Measurements from ENCODE around the gene ACSBG1. TPM values are rescaled to one million over a fixed set of nuclear protein-coding genes. Genes with fewer than 3 reads are reported as not detected.

Gene ACSBG1
- total and polyA plus RNA-seq, 2 experiments from 2014 or later, result 0.04 TPM; not detected in 1

DNA sequence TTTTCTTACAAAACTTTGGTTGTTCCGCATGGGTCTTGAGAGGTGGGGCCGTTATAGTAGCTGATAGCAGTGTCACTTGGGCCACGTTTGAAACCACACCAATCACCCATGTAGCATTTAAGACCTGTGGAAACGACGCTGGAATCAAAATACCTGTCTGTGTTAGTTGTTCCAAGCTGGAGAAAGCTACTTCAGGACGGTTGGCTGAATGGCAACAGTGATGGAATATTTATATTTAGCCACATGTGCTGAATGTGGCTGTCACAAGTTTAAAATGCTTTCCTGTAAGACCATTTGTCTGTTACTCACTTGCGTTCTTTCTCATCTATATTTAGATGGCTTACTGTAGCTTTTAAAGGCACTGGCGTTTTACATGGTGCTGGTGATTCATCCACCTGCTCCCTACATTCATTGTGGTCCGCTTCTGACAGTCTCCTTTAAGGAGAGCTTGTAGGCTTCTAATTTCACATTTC lies 31.4 kb upstream of the ACSBG1 start:
- H3K27ac ChIP-seq, result no peak overlapping the region
- H3K36me3 ChIP-seq (ENCODE audit: low read depth), result no peaks in the 10 kb centered on the region
- no peaks in the 10 kb centered on the region; the same call in 1 of the 2 replicates for H3K27me3 ChIP-seq (replicated peaks; ENCODE audit: insufficient read depth)
- in situ Hi-C loops (cut with MboI), result no loop called here
- no peaks in the 10 kb centered on the region for H3K9me3 ChIP-seq (ENCODE audit: low read depth)
- H4K20me1 ChIP-seq (ENCODE audit: insufficient read depth), result no peaks in the 10 kb centered on the region
- no peaks in the 10 kb centered on the region for H3K9me2 ChIP-seq (ENCODE audit: insufficient read depth)
- peak; percentile 24 for DNase-seq
- H3K9ac ChIP-seq, result no peak overlapping the region
- TF ChIP-seq EZH2phosphoT487 (IDR thresholded peaks at IDR 0.05; ENCODE audit: insufficient read depth, low read depth) (no peak), EZH2 (IDR thresholded peaks at IDR 0.05; ENCODE audit: insufficient read depth, poor library complexity, severe bottlenecking) (no peak)
- no peak overlapping the region for H3K4me3 ChIP-seq
- no peak overlapping the region for H3K4me2 ChIP-seq (ENCODE audit: unreplicated experiment)
- no peaks in the 10 kb centered on the region for H3K79me2 ChIP-seq (ENCODE audit: insufficient read depth)
- H3F3A ChIP-seq (ENCODE audit: insufficient read depth), result no peaks in the 10 kb centered on the region
- no peak overlapping the region for H2AFZ ChIP-seq
- H3K4me1 ChIP-seq (ENCODE audit: insufficient read depth), result no peaks in the 10 kb centered on the region
- WGBS, 2 experiments (ENCODE audit: low coverage in 1 of 2, low lambda C conversion rate in 2 of 2, missing lambda C conversion rate in 2 of 2), result 72 to 75% methylated on average over 9 of the region's 9 CpGs

DNA sequence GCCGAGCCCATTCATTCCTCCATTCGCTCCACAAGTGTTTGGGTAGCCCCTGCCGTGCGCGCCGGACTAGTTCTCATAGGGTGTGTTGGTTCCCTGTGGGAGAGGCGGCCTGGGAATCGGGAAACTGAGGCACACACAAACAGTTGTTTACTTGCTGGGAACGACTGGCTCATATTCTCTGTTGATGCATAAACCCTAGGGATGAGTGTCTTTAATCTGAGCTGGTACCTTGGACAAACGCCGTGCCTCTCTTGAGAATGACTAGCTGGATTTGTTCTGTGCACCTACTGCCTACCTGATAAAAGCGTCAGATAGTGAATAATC lies 30.7 kb upstream of the ACSBG1 start:
- TF ChIP-seq EZH2phosphoT487 (IDR thresholded peaks at IDR 0.05; ENCODE audit: insufficient read depth, low read depth) (no peak), EZH2 (IDR thresholded peaks at IDR 0.05; ENCODE audit: insufficient read depth, poor library complexity, severe bottlenecking) (peak; percentile 8)
- no peak overlapping the region for H3K27ac ChIP-seq
- peak overlapping the region; percentile 92 for H2AFZ ChIP-seq
- peak overlapping the region; percentile 65; the same call in 1 of the 2 replicates for H3K9ac ChIP-seq
- H3K27me3 ChIP-seq (replicated peaks; ENCODE audit: insufficient read depth), result no peaks in the 10 kb centered on the region; the same call in 1 of the 2 replicates
- no peaks in the 10 kb centered on the region for H4K20me1 ChIP-seq (ENCODE audit: insufficient read depth)
- no peak for DNase-seq
- no peaks in the 10 kb centered on the region for H3K79me2 ChIP-seq (ENCODE audit: insufficient read depth)
- 27 to 34% methylated on average over 11 to 12 of the region's 12 CpGs for WGBS, 2 experiments (ENCODE audit: low coverage in 1 of 2, low lambda C conversion rate in 2 of 2, missing lambda C conversion rate in 2 of 2)
- H3F3A ChIP-seq (ENCODE audit: insufficient read depth), result no peaks in the 10 kb centered on the region
- H3K4me3 ChIP-seq, result peak overlapping the region; percentile 69
- H3K9me2 ChIP-seq (ENCODE audit: insufficient read depth), result no peaks in the 10 kb centered on the region
- no peaks in the 10 kb centered on the region for H3K4me1 ChIP-seq (ENCODE audit: insufficient read depth)
- in situ Hi-C loops (cut with MboI), result no loop called here
- H3K36me3 ChIP-seq (ENCODE audit: low read depth), result no peaks in the 10 kb centered on the region
- H3K9me3 ChIP-seq (ENCODE audit: low read depth), result no peaks in the 10 kb centered on the region
- H3K4me2 ChIP-seq (ENCODE audit: unreplicated experiment), result peak overlapping the region; percentile 75

- no peak within 1 kb of the TSS for H3K27ac ChIP-seq
- peak within 1 kb of the TSS; percentile 75 for H3K4me2 ChIP-seq (ENCODE audit: unreplicated experiment)
- in situ Hi-C loops (cut with MboI), result no loop called here
These were observed 30.2 kb upstream of the ACSBG1 start, which contains the start of gene DNAJA4 for GRCh38 chr15:78264304-78265136. Gene DNAJA4, plus strand, starts transcription at chr15:78264562. Its CDS starts 202 bp downstream, at chr15:78264764.

GRCh38 chr15:78263907-78264303 lies 29.5 kb upstream of the ACSBG1 start:
- Histone ChIP-seq H3K4me1 (ENCODE audit: insufficient read depth) (no peaks in the 10 kb centered on the region), H3F3A (ENCODE audit: insufficient read depth) (no peaks in the 10 kb centered on the region), H2AFZ (peak overlapping the region; percentile 78), H3K4me2 (ENCODE audit: unreplicated experiment) (peak overlapping the region; percentile 28), H4K20me1 (ENCODE audit: insufficient read depth) (no peaks in the 10 kb centered on the region), H3K36me3 (ENCODE audit: low read depth) (no peaks in the 10 kb centered on the region), H3K4me3 (peak overlapping the region; percentile 69), H3K27me3 (replicated peaks; ENCODE audit: insufficient read depth) (no peaks in the 10 kb centered on the region; the same call in 1 of the 2 replicates), H3K27ac (no peak overlapping the region), H3K9ac (peak overlapping the region; percentile 65), H3K9me2 (ENCODE audit: insufficient read depth) (no peaks in the 10 kb centered on the region), H3K79me2 (ENCODE audit: insufficient read depth) (no peaks in the 10 kb centered on the region), H3K9me3 (ENCODE audit: low read depth) (no peaks in the 10 kb centered on the region)
- no peak for TF ChIP-seq EZH2phosphoT487 (IDR thresholded peaks at IDR 0.05; ENCODE audit: insufficient read depth, low read depth)
- TF ChIP-seq EZH2 (IDR thresholded peaks at IDR 0.05; ENCODE audit: insufficient read depth, poor library complexity, severe bottlenecking), result no peak
- DNase-seq, result no peak
- in situ Hi-C loops (cut with MboI), result no loop called here
- 84 to 92% methylated on average over 15 to 23 of the region's 23 CpGs for WGBS, 2 experiments (ENCODE audit: low coverage in 1 of 2, low lambda C conversion rate in 2 of 2, missing lambda C conversion rate in 2 of 2)

More at GRCh38 chr15:78264304-78265136, 30.2 kb upstream of the ACSBG1 start, which contains the start of gene DNAJA4:
- Histone ChIP-seq H3K9me3 (ENCODE audit: low read depth) (no peaks in the 10 kb centered on the region), H3F3A (ENCODE audit: insufficient read depth) (no peaks in the 10 kb centered on the region), H3K9me2 (ENCODE audit: insufficient read depth) (no peaks in the 10 kb centered on the region), H3K27me3 (replicated peaks; ENCODE audit: insufficient read depth) (no peaks in the 10 kb centered on the region; the same call in 1 of the 2 replicates), H3K4me1 (ENCODE audit: insufficient read depth) (no peaks in the 10 kb centered on the region), H2AFZ (peak within 1 kb of the TSS; percentile 92), H3K79me2 (ENCODE audit: insufficient read depth) (no peaks in the 10 kb centered on the region), H4K20me1 (ENCODE audit: insufficient read depth) (no peaks in the 10 kb centered on the region), H3K36me3 (ENCODE audit: low read depth) (no peaks in the 10 kb centered on the region), H3K4me3 (peak within 1 kb of the TSS; percentile 69), H3K9ac (peak within 1 kb of the TSS; percentile 65)
- WGBS, 2 experiments (ENCODE audit: low coverage in 1 of 2, low lambda C conversion rate in 2 of 2, missing lambda C conversion rate in 2 of 2), result 7 to 13% methylated on average over 63 to 107 of the region's 107 CpGs
- TF ChIP-seq EZH2 (IDR thresholded peaks at IDR 0.05; ENCODE audit: insufficient read depth, poor library complexity, severe bottlenecking), result peak; percentile 24
- no peak for TF ChIP-seq EZH2phosphoT487 (IDR thresholded peaks at IDR 0.05; ENCODE audit: insufficient read depth, low read depth)
- DNase-seq, result peak; percentile 59

Data from GM23248 (cell line).